SH-SY5Y (cell line): ENCODE measurements around the gene ZFP69B.

ENCODE experiments used
- GATA2 ChIP-seq: IDR thresholded peaks from 2 replicates; pipeline ENCODE4 v1.6.1; 2011; ENCODE audit warnings: mild to moderate bottlenecking, low read depth, low read length
- GATA3 ChIP-seq: IDR thresholded peaks from 2 replicates; pipeline ENCODE4 v1.6.1; 2011; ENCODE audit warnings: low read depth, mild to moderate bottlenecking, low read length, moderate library complexity

- no peak for TF ChIP-seq GATA2
- no peak for TF ChIP-seq GATA3
These were observed 28.9 kb downstream of the ZFP69B start for GRCh38 chr1:40479156-40479555.
